NCI-H146 treated with DMSO at 0.1 percent for 48 hours (cell line): ENCODE measurements around the gene SLC9A3.
A peak's percentile ranks its signal among the peaks of the same experiment; 100 is the strongest.
"Not testable (repeated sequence)": the region's sequence is repeated elsewhere in the genome, so short reads cannot be mapped to it uniquely, and the experiment has no call there.

ENCODE experiments used
- DNase-seq: peaks from one replicate; lab custom pipeline; 2025; ENCODE audit not compliant: unreplicated experiment; lab: John Stamatoyannopoulos, UW

Gene SLC9A3

GRCh38 chr5:477871-478270 is 46.4 kb downstream of the SLC9A3 start:
- DNase-seq: no peak

- no peak for DNase-seq
Measured at GRCh38 chr5:477247-477646, 47.0 kb downstream of the SLC9A3 start.

- DNase-seq: no peak
Measured at GRCh38 chr5:476814-477175, 47.5 kb downstream of the SLC9A3 start.

GRCh38 chr5:476102-476813 is 48.0 kb downstream of the SLC9A3 start:
- no peak for DNase-seq

- no peak for DNase-seq
Measured at GRCh38 chr5:475704-476101, 48.5 kb downstream of the SLC9A3 start.

DNA sequence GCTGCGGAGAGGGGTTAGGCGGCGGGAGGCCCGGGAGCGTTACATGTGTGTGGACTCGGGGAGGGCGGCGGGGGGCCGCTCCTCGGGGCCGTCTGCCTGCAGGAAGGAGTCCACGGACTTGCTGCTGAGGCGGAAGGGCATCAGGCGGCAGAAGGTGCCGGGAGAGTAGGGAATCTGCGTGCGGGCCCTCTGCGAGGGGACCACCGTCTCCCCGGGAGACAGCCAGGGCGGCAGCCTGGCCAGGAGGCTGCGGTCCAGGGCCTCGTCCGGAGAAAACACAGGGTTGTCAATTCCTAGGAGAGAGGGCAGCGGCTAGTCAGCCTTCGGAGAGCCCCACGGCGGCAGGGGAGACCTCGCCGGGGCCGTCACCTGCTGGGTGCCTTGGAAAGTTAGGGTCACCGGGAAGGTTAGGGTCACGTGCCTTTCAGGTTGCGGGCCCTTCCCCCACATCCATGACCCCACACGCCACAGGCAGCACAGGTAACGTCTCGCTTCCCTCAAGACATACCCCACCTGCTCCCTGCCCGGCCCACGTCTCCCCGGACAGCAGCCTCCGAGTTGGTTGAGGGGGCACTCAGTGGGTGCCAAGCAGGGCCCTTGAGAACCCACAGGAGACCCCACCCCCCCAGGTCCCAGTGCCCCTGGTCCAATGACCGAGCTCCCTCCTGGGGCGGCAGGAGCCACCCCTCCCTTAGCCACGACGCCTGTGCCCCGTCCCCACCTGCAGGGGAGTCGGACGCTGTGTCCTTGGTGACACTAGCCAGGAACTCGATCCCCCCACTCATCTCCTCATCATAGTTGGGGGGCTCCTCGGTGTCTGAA is 49.2 kb downstream of the SLC9A3 start:
- no peak for DNase-seq

GRCh38 chr5:474232-474839 is 49.9 kb downstream of the SLC9A3 start:
- DNase-seq: not testable (repeated sequence)

- peak; percentile 32 for DNase-seq
Measured at GRCh38 chr5:473551-474192, 50.6 kb downstream of the SLC9A3 start.

DNA sequence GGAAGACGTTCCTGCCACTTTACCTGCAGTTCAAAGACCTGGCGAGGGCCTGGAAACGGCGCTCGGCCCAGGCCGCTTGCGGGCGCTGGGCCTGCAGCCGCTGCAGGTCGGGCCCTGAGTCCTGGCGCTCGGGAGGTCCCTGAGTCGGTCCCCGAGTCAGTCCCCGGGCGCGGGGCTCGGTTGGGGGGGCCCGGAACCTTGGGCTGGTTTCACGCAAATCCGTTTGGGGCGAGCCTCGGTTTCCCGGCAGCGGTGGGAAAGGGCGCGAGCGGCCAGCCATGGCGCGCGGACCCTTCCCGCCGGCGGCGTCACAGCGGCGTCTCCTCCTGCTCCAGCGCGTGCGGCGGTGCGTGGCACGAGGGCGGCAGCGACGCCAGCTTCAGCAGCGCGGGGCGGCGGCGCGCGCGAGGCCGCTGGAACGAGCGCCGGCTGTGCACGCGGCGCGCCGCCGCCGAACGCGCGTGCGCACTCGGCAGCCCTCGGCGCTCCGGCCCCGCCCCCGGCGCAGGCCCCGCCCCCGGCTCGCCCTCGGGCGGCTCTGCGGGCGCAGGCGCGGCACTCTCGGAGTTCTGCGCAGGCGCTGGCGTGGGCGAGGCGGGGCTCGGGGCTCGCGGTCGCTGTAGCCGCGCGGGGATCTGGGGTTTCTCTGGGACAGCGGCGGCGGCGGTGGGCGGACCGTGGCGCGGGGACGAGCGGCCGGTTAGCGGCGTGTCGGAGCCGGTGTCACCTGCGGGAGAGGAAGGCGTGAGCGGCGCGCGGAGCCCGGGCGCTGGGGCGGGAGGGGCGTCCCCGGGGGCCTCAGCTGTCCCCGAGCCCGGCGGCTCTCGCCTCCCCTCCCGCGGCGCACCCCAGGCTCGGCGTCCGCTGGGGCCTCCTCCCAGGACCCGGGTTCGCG is 51.3 kb downstream of the SLC9A3 start:
- peak; percentile 74 for DNase-seq

DNA sequence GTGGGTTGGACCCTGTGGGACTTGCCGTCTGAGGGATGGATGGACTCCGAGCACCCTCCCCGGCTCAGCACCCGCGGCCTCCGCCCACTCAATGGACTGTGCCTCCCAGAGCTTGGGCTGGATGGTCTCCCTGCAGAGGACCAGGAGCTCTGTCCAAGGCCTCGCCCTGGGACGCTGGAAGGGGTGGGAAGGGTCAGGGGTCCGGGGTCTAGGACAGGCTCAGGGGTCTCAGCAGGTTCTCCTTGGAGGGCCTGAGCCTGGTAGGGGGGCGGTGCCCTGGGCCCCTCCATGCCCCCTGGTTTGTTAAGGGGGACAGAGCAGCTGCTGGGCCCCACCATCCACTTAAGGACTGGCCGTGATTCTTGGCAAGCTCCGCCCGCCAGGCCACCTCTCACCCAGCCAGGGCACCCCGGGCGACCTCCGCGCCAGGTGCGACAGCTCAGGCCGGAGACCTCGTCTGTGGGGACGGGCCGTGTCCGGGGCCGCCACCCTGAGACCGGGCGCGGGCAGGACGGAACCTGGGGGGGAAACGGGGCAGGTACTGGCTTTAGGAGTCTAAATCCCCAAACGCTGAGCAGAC is 52.1 kb downstream of the SLC9A3 start:
- DNase-seq: no peak

DNA sequence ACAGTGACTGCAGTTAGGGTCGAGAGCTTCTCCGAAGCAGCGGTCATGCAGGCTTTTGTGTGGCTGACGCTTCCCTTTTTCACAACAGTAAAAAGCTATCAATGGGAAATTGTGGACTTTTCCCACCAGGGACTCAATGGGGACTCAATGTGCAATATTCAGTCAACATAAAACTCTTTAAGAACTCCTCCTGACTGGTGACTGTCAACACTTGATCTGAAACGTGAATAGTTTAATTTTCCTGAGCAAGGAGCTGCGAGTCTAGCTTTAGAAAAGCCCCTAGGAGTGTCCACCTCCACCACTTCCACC is 52.5 kb downstream of the SLC9A3 start:
- no peak for DNase-seq

GRCh38 chr5:470961-471749 is 53.1 kb downstream of the SLC9A3 start:
- no peak for DNase-seq

- no peak for DNase-seq
Measured at GRCh38 chr5:469752-470483, 54.3 kb downstream of the SLC9A3 start.

GRCh38 chr5:468401-468800 is 55.8 kb downstream of the SLC9A3 start:
- DNase-seq: no peak

GRCh38 chr5:466661-467310 is 57.5 kb downstream of the SLC9A3 start:
- no peak for DNase-seq

- no peak for DNase-seq
Measured at GRCh38 chr5:465591-466403, 58.5 kb downstream of the SLC9A3 start.

GRCh38 chr5:464843-465590 is 59.2 kb downstream of the SLC9A3 start:
- DNase-seq: no peak
